Aorta (tissue), 5 donors: ENCODE data around the gene TAF3. TPM values are rescaled to one million over a fixed set of nuclear protein-coding genes. Genes with fewer than 3 reads are reported as not detected.

ENCODE experiments used
- ATAC-seq: fragments of 200-7000 bp; cut with Tn5 transposase; one replicate; pipeline ENCODE4 v1.9.1; 2022; ENCODE audit warnings: moderate library complexity; ENCODE audit not compliant: low FRiP score
- DNase-seq, 2 donors: peaks; one replicate each; pipeline ENCODE4 v3.0.0-alpha.2; 2020
- H3K27ac ChIP-seq, 2 donors: one replicate each; pipeline ENCODE4 v1.5.1; 2013; ENCODE audit warnings: low read length in 2 of 2, mild to moderate bottlenecking in 2 of 2, moderate library complexity in 2 of 2, control low read depth in 1 of 2, inconsistent platforms in 1 of 2, low read depth in 1 of 2
- H3K27me3 ChIP-seq, 2 donors: one replicate each; pipeline ENCODE4 v1.6.1; 2013; ENCODE audit warnings: control low read depth in 1 of 2, low read length in 1 of 2, mild to moderate bottlenecking in 1 of 2, moderate library complexity in 1 of 2; ENCODE audit not compliant: insufficient read depth in 2 of 2, control insufficient read depth in 1 of 2
- H3K36me3 ChIP-seq, 2 donors: one replicate each; pipeline ENCODE4 v1.6.1; 2013; ENCODE audit warnings: control low read depth in 1 of 2, low read length in 1 of 2, mild to moderate bottlenecking in 1 of 2; ENCODE audit not compliant: insufficient read depth in 2 of 2, control insufficient read depth in 1 of 2
- H3K4me1 ChIP-seq, 2 donors: one replicate each; pipeline ENCODE4 v1.6.1; 2013; ENCODE audit warnings: low read length in 2 of 2, control low read depth in 1 of 2, mild to moderate bottlenecking in 1 of 2, moderate library complexity in 1 of 2; ENCODE audit not compliant: insufficient read depth in 2 of 2, control insufficient read depth in 1 of 2
- H3K4me3 ChIP-seq, 2 donors: one replicate each; pipeline ENCODE4 v1.5.1; 2013; ENCODE audit warnings: low read length in 2 of 2, control low read depth in 1 of 2, mild to moderate bottlenecking in 1 of 2
- H3K9me3 ChIP-seq: one replicate; pipeline ENCODE4 v1.6.1; 2013; ENCODE audit warnings: mild to moderate bottlenecking, low read length; ENCODE audit not compliant: control insufficient read depth
- WGBS, 2 donors: extraction: QIAGEN DNeasy Blood & Tissue Kit; methylation state at CpG; one replicate each; pipeline ENCODE4 v1.1.7; 2013; 5-methylcytosine and 5-hydroxymethylcytosine counted together
- intact Hi-C, 2 donors: fragments of 100-400 bp; cut with DNase I; formaldehyde crosslinking; loops; one replicate each; pipeline versions ENCODE4 v1.14.2 to v1.15.0; 2022
- polyA plus RNA-seq, 2 donors: library from polyadenylated mRNA; stranded (reverse); fragments of 200-250 nt; gene quantifications; one replicate each; pipeline ENCODE4 v1.2.3, GENCODE V29; 2013
- total RNA-seq, 2 donors: library from RNA; stranded (reverse); fragmentation: NEBNext Ultra II Directional; extraction: Animal tissue kit (Norgen Biotek cat#: 25700); gene quantifications; one replicate each; pipeline ENCODE4 v1.2.1, GENCODE V29; 2021
- donor health status: healthy with polysubstance abuse.
- donor health status: Bipolar disorder and iron deficiency.
- donor health status: DM: no; HTN: no; CAD: no.
- donor health status: DM: no; HTN: no; CAD: no.
- donor health status: DM: yes; HTN: yes; CAD: no.

Gene TAF3
- total and polyA plus RNA-seq, 4 donors: 3.4 to 11.4 (median 8.6) TPM

DNA sequence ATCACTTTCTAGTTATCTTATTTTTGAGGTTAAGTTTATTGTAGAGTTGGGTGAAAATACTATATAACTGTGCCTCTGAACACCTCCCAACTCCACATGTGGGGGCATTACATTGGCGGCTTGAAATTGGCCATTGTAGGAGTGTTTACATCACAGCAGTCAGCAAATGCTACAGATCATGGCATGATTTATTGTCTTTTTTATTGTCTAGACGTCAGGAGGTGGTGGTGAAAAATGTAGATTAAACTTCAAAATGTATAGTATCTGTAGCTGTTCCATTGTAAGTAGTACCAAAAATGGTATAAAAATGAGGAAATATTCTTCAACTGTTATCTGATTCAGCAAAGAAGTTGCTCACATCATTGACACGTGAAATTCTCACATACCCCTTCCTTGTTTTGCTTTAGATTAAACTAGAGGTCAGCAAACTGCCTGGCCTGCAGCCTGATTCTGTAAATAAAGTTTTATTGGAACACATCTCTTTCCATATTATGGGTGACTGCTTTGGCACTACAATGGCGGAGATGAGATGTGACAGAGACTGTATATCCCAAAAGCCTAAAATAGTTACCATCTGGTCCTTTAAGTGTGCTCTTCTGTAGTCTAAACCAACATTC is 35.0 kb downstream of the TAF3 start:
- Histone ChIP-seq H3K36me3 (no peaks in the 10 kb centered on the region), H3K4me3 (no peak overlapping the region), H3K27ac (no peak overlapping the region), H3K9me3 (no peaks in the 10 kb centered on the region), H3K4me1 (no peaks in the 10 kb centered on the region), H3K27me3 (no peaks in the 10 kb centered on the region)
- ATAC-seq (no peak), DNase-seq (no peak)
- 77 to 84% methylated on average over 4 of the region's 4 CpGs for WGBS, 2 donors
- intact Hi-C loops: no loop called here

DNA sequence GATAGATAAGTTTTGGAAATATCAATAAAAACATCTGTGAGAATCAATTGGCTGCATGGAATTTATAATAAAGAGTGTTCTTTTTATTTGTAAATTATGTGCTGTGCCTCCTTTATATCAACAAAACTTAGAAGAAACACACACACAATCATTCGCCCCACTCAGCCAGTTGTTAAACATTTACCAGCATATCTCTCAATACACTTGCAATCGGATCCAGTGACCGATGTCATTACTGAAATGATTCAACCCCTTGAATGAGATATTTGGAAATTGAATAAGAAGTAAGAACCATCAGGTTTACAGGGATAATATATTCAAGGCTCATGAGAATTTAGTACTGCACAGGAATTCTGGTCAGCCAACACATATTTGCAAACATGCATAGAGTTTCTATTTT is 35.6 kb downstream of the TAF3 start:
- no peak for DNase-seq
- Histone ChIP-seq H3K27ac (no peak overlapping the region), H3K4me3 (no peak overlapping the region), H3K27me3 (no peaks in the 10 kb centered on the region), H3K9me3 (no peaks in the 10 kb centered on the region), H3K36me3 (no peaks in the 10 kb centered on the region), H3K4me1 (no peaks in the 10 kb centered on the region)
- WGBS, 2 donors: 93 to 94% methylated on average over 3 of the region's 3 CpGs
- intact Hi-C loops: no loop called here
- ATAC-seq: no peak

DNA sequence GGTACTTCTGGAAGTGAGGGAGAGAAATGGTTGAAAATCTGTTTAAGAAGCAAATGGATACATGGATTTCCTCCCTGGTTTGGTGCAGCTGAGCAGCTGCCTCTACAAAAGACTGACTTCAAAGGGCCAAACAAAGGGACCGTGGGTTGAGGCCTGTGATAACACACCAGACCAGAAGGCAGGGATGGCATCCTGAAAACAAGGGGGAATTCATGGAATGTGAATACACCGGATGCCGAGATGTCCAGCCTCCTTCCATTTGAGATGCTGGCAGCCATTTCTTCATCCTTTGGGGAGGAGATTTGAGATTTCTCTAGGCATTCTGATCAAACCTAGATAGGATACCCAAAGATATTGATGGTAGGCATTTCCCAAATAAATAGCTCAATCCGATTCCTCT is 36.9 kb downstream of the TAF3 start:
- 92 to 94% methylated on average over 4 of the region's 4 CpGs for WGBS, 2 donors
- Histone ChIP-seq H3K4me3 (no peak overlapping the region), H3K9me3 (no peaks in the 10 kb centered on the region), H3K27ac (no peak overlapping the region), H3K4me1 (no peaks in the 10 kb centered on the region), H3K27me3 (no peaks in the 10 kb centered on the region), H3K36me3 (no peaks in the 10 kb centered on the region)
- ATAC-seq: no peak
- no peak for DNase-seq
- intact Hi-C loops: no loop called here

DNA sequence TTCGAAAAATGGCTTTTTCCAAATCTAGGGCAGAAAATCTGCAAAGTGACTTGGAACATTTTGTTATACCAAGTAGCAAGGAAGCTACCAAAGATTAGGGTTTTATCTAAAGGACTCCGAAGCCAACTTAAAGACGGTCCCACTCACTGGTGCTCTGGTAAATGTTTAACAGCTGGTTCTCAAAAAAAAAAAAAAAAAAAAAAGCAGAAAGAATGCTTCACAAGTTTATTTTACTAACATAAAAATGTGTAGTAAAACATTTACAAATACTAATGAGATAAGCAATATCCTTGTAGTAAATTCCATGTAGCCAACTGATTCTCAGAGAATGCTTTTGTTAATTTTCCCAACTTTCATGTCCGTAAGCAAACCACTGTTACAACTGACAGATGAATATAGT is 38.4 kb downstream of the TAF3 start:
- Histone ChIP-seq H3K4me3 (no peak overlapping the region), H3K27me3 (no peaks in the 10 kb centered on the region), H3K36me3 (no peaks in the 10 kb centered on the region), H3K27ac (no peak overlapping the region), H3K4me1 (no peaks in the 10 kb centered on the region), H3K9me3 (no peaks in the 10 kb centered on the region)
- 48 to 57% methylated on average over 4 of the region's 4 CpGs for WGBS, 2 donors
- no peak for ATAC-seq
- intact Hi-C loops: no loop called here
- DNase-seq: no peak

DNA sequence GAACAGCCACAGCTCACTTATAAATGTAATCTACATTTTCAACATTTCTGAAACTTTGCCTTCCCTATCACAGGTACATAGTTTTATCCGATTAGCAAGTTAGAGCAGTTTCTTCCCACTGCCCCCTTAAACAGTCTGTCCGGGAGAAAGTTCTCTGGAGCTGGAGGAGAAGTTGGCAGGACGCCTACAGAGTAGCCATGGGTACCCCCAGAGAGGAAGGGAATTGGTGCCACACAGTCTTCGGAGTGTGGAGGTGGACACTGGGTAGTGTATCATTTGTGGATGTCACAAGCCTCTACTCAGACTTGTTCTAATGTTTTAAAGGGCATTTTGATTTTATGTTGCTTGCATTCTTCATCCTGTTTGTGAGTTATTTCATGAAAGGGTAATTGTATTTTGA is 39.0 kb downstream of the TAF3 start:
- no peaks in the 10 kb centered on the region for H3K9me3 ChIP-seq
- intact Hi-C loops: no loop called here
- H3K27me3 ChIP-seq: no peaks in the 10 kb centered on the region
- no peak for DNase-seq
- H3K36me3 ChIP-seq: no peaks in the 10 kb centered on the region
- no peaks in the 10 kb centered on the region for H3K4me1 ChIP-seq
- H3K27ac ChIP-seq: no peak overlapping the region
- no peak for ATAC-seq
- 33 to 35% methylated on average over 4 of the region's 4 CpGs for WGBS, 2 donors
- H3K4me3 ChIP-seq: no peak overlapping the region

DNA sequence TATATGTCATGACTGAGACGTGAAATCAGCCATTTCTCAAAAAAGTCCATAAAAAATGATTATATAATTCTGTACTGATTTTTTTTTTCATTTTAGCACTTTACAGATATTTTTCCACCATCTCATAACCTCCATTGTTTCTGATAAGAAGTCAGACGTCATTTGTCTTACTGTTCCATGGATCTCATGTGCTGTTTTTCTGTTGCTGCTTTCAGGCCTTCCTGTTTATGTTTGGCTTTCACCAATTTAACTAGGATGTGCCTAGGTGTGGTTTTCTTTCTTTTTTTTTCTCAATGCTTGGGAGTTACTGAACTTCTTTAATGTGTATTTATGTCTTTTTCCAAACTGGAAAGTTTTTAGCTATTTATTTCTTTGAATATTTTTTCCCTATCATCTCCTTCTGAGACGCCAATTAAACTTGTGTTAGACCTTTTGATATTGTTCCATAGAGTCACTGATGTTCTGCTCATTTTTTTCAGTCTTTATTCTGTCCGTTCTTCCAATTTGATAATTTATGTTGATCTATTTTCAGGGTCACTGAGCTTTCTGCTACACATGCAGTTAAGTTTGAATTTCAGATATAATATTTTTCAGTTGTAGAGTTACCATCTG is 43.3 kb downstream of the TAF3 start:
- ATAC-seq (no peak), DNase-seq (no peak)
- no peaks in the 10 kb centered on the region for H3K36me3 ChIP-seq
- no peaks in the 10 kb centered on the region for H3K9me3 ChIP-seq
- H3K4me3 ChIP-seq: no peak overlapping the region
- no peak overlapping the region for H3K27ac ChIP-seq
- intact Hi-C loops: no loop called here
- 83 to 87% methylated on average over 4 of the region's 4 CpGs for WGBS, 2 donors
- H3K27me3 ChIP-seq: no peaks in the 10 kb centered on the region
- no peaks in the 10 kb centered on the region for H3K4me1 ChIP-seq

DNA sequence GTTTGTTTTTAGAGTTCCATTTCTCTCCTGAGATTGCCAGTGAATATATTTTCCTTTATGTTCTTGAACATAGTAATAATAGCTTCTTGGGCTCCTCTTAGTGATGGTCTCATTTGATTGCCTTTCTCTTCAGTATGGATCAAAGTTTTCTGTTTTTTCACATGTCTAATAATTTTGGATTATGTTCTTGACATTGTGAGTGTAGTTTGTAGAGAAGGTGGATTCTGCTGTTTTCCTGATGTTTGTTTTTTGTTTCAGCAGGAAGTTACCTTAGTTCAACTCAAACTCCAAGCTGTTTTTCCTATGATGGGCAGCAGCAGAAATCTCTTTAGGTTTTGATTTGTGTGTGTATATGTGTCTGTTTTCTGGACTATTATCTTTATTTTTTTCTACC is 43.8 kb downstream of the TAF3 start:
- Histone ChIP-seq H3K27ac (no peak overlapping the region), H3K9me3 (no peaks in the 10 kb centered on the region), H3K36me3 (no peaks in the 10 kb centered on the region), H3K4me3 (no peak overlapping the region), H3K27me3 (no peaks in the 10 kb centered on the region), H3K4me1 (no peaks in the 10 kb centered on the region)
- ATAC-seq: no peak
- DNase-seq: no peak
- intact Hi-C loops: no loop called here

DNA sequence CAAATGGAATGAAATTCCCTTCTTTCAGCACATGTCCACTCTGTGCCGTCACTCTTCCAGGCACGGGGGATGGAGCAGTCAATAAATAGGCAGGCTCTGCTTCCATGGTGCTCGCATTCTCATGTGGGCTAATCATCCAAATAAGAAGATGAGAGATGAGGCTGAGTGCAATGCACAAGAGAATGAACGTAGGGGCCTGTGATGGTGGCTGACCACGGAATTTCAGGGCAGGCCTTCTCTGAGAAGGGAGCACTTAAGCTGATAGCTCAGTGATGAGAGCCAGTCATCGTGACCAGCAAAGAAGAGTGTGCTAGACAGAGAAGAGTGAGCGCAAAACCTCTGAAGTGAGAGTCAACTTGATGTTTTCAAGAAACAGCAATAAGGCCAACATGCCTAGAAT is 47.9 kb downstream of the TAF3 start:
- Histone ChIP-seq H3K36me3 (no peaks in the 10 kb centered on the region), H3K9me3 (no peaks in the 10 kb centered on the region), H3K27ac (no peak overlapping the region), H3K4me1 (peaks cover 0 to 2% of the 10 kb centered on the region in 2 donors), H3K4me3 (no peak overlapping the region), H3K27me3 (no peaks in the 10 kb centered on the region)
- DNase-seq (no peak), ATAC-seq (no peak)
- intact Hi-C loops: no loop called here
- 92 to 93% methylated on average over 7 of the region's 7 CpGs for WGBS, 2 donors

DNA sequence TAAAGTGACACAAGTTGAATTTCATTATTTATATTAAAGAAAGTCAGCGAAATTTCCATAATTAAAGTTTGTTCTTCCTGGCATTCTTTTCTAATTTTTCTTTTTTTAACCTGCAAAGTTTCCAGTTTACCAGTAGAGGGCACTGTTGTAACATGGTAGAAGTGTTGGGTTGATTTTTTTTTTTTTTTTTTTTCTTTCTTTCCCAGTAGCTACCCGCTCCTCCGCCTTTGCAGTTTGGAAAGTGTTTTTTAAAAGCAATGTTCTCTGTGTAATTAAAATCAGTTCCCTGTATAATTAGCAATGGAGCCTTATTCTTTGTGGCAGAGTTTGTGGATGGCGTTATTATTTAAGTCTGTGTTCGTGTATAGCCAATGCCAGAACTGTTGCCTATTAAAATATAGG is 53.7 kb downstream of the TAF3 start:
- Histone ChIP-seq H3K27ac (no peak overlapping the region), H3K36me3 (no peaks in the 10 kb centered on the region), H3K4me1 (peaks cover 0 to 2% of the 10 kb centered on the region in 2 donors), H3K9me3 (no peaks in the 10 kb centered on the region), H3K27me3 (no peaks in the 10 kb centered on the region), H3K4me3 (no peak overlapping the region)
- intact Hi-C loops: loop anchor here in 1 of 2 donors (5.0 kb wide), 2 partner anchors 1335 to 1430 kb away; no protein-coding TSS in a partner anchor
- no peak for DNase-seq
- 20 to 22% methylated on average over 5 of the region's 5 CpGs for WGBS, 2 donors
- no peak for ATAC-seq
